ENCODE measurements around the gene FZD7. TPM values are rescaled to one million over a fixed set of nuclear protein-coding genes. Genes with fewer than 3 reads are reported as not detected.

FZD7 gene
- total RNA-seq, 4 donors from 2014 or later = 5.8 to 18.8 (median 11.4) TPM

DNA sequence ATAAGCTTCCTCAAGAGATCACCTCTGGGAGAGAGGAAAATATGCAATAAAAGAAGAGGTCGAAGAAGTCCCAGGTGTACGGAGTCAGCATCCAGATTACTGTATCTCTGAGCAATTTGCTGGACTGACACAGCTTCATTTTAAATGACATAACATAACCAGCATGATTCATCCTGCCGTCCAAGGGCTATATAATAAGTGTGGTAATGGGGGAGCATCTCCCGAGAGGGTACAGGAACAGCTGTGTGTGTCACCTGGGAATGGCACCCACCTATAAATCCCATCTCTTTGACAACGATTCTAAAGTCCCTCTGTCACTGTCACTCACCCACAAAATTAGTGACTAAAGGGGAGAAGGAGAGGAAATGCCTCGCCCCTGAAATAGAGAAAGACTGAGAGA lies 19.3 kb upstream of the FZD7 start:
- TF ChIP-seq, protein P1, sequence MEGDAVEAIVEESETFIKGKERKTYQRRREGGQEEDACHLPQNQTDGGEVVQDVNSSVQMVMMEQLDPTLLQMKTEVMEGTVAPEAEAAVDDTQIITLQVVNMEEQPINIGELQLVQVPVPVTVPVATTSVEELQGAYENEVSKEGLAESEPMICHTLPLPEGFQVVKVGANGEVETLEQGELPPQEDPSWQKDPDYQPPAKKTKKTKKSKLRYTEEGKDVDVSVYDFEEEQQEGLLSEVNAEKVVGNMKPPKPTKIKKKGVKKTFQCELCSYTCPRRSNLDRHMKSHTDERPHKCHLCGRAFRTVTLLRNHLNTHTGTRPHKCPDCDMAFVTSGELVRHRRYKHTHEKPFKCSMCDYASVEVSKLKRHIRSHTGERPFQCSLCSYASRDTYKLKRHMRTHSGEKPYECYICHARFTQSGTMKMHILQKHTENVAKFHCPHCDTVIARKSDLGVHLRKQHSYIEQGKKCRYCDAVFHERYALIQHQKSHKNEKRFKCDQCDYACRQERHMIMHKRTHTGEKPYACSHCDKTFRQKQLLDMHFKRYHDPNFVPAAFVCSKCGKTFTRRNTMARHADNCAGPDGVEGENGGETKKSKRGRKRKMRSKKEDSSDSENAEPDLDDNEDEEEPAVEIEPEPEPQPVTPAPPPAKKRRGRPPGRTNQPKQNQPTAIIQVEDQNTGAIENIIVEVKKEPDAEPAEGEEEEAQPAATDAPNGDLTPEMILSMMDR (IDR thresholded peaks at IDR 0.05) = no peak
- no peak for TF ChIP-seq POLR2A (IDR thresholded peaks at IDR 0.05)
- Histone ChIP-seq H3K9me3 (no peaks in the 10 kb centered on the region), H3K27ac (no peak overlapping the region), H3K27me3 (no peaks in the 10 kb centered on the region), H3K4me3 (no peak overlapping the region), H3K36me3 (no peaks in the 10 kb centered on the region), H3K4me1 (no peaks in the 10 kb centered on the region)
- DNase-seq = no peak

DNA sequence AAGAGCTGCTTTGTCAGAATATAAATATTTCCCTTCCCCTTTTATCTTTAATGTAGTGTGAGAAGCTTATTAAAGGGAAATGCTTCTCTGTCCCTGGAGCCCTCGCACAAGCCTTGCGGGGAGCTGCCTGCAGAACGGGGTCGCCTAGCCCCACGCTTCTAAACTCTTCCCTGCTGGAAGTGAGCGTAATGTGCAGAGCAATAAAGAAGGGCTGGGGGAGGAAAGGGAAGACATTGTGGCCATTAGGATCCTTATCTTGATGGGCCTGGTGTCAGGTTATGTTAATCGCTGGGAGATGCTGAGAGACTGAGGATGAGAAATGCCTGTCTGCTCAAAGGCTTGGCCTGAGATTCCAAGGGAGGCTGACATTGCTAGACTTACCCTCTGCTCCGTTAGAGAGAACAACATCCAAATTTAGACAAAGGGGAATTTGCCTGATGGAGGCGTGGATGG lies 18.9 kb upstream of the FZD7 start:
- TF ChIP-seq, protein P1 (IDR thresholded peaks at IDR 0.05) = no peak
- no peak for TF ChIP-seq POLR2A (IDR thresholded peaks at IDR 0.05)
- no peaks in the 10 kb centered on the region for H3K4me1 ChIP-seq
- no peaks in the 10 kb centered on the region for H3K27me3 ChIP-seq
- H3K9me3 ChIP-seq = no peaks in the 10 kb centered on the region
- H3K4me3 ChIP-seq = no peak overlapping the region
- H3K27ac ChIP-seq = no peak overlapping the region
- DNase-seq = no peak
- no peaks in the 10 kb centered on the region for H3K36me3 ChIP-seq

DNA sequence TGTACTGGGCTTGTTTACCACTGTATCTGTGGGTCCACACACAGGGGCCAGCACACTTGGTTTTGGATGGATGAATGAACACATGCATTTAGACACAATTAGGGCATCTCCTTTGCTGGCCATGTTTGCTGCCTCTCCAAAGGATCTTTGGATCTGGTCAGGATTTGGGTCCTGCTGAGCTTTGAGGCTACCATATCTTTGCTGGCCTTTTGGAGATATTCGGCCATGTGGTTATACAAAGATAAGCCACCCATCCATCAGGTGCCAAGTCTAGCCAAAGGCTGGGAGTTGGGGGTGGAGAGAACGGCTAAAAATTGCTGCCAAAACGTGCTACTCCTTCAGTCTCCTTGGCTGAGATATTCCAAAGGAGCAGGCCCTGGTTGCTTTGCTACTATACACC lies 18.2 kb upstream of the FZD7 start:
- Histone ChIP-seq H3K27me3 (peaks cover 0 to 4% of the 10 kb centered on the region in 2 donors), H3K4me3 (no peak overlapping the region), H3K27ac (no peak overlapping the region), H3K36me3 (no peaks in the 10 kb centered on the region), H3K9me3 (no peaks in the 10 kb centered on the region), H3K4me1 (no peaks in the 10 kb centered on the region)
- TF ChIP-seq, protein P1 (IDR thresholded peaks at IDR 0.05) = no peak
- no peak for TF ChIP-seq POLR2A (IDR thresholded peaks at IDR 0.05)
- no peak for DNase-seq

DNA sequence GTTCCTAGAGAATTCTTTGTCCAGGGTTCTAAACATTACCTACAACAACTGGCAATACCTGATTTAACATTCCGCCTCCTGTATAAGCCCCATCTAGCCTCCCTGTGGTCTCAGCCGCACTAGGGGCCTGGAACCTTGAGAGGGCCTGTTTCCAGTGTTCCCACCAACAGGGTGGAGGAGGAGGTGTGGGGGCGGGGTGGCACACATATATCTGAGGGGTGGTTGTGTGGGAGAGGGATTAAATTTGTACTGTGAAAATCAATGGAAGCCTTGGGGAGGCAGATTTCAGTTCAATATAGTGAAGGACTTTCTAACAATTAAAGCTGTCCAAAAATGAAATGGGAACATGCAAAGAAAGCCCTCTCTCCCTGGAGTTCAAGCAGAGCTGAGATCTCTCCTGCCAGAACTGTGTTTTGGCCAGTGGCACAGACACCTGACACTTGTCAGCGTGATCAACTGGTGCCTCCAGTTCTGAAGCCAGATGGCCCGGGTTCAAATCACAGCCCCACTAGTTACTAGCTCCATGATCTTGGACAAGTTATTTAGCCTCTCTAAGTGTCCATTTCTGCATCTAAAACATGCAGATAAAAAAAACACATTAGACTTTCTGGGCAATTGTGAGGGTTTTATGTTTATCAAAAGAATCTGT lies 17.0 kb upstream of the FZD7 start:
- H3K36me3 ChIP-seq = no peaks in the 10 kb centered on the region
- no peaks in the 10 kb centered on the region for H3K4me1 ChIP-seq
- H3K4me3 ChIP-seq = no peak overlapping the region
- H3K27ac ChIP-seq = no peak overlapping the region
- H3K27me3 ChIP-seq = peaks cover 0 to 4% of the 10 kb centered on the region in 2 donors
- TF ChIP-seq POLR2A (IDR thresholded peaks at IDR 0.05) = no peak
- TF ChIP-seq, protein P1 (IDR thresholded peaks at IDR 0.05) = no peak
- H3K9me3 ChIP-seq = no peaks in the 10 kb centered on the region
- DNase-seq = no peak

DNA sequence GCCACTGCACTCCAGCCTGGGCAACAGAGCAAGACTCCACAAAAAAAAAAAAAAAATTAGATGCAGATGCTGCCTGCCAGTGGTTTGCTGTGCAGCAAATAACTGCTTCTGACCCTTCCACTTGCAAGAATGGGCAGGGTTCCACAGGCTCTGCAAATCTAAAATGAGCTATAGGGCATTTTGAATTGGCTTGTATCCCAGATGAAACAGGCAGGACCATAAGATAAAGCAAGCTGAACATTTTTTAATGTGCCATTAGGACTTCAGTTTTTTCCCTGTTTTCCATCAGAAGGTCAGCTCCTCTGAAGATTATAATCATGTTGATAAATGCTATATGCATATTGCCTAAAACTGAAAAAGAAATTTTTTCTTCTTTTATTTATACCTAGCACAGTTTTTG lies 15.7 kb upstream of the FZD7 start:
- no peak for DNase-seq
- TF ChIP-seq, protein P1 (IDR thresholded peaks at IDR 0.05) = no peak
- no peak for TF ChIP-seq POLR2A (IDR thresholded peaks at IDR 0.05)
- Histone ChIP-seq H3K4me1 (no peaks in the 10 kb centered on the region), H3K27me3 (peaks cover 0 to 4% of the 10 kb centered on the region in 2 donors), H3K27ac (no peak overlapping the region), H3K36me3 (no peaks in the 10 kb centered on the region), H3K4me3 (no peak overlapping the region), H3K9me3 (no peaks in the 10 kb centered on the region)
